Cardiac muscle cell (in vitro differentiated cells and primary cell): Measurements from ENCODE around the gene RNF150. TPM values are rescaled to one million over a fixed set of nuclear protein-coding genes. Genes with fewer than 3 reads are reported as not detected.

Experiments used
- DNase-seq, 2 donors: peaks; one replicate each; pipeline versions ENCODE4 v3.0.0 to v3.0.0-alpha.2; 2010 to 2017; ENCODE audit warnings: low read depth in 1 of 2, low spot score in 1 of 2
- H3K27ac ChIP-seq: fragments of 200-600 bp; sonication (generic); 2 replicates; pipeline ENCODE4 v1.5.1; 2016
- H3K27me3 ChIP-seq: fragments of 200-600 bp; sonication (generic); 2 replicates; pipeline ENCODE4 v1.6.0; 2016; ENCODE audit warnings: control low read depth
- H3K36me3 ChIP-seq: fragments of 200-600 bp; sonication (generic); 2 replicates; pipeline ENCODE4 v1.5.1; 2016; ENCODE audit warnings: control low read depth
- H3K4me1 ChIP-seq: fragments of 200-600 bp; sonication (generic); 2 replicates; pipeline ENCODE4 v1.8.1; 2017; ENCODE audit warnings: low read depth, mild to moderate bottlenecking, mixed run types
- H3K4me3 ChIP-seq: fragments of 200-600 bp; sonication (generic); 2 replicates; pipeline ENCODE4 v1.5.1; 2016; ENCODE audit warnings: mild to moderate bottlenecking
- H3K9me3 ChIP-seq: fragments of 200-600 bp; sonication (generic); 2 replicates; pipeline ENCODE4 v1.5.1; 2017; ENCODE audit warnings: low read depth, mild to moderate bottlenecking, control low read depth
- CTCF ChIP-seq: IDR thresholded peaks from 2 replicates; pipeline ENCODE4 v1.5.1; 2012; ENCODE audit warnings: low read depth, mild to moderate bottlenecking, low read length
- polyA plus RNA-seq: library from polyadenylated mRNA; unstranded; fragments of >200 nt; fragmentation: Nextera tagmentation; extraction: Ambion mirVana; gene quantifications from 2 replicates; pipeline ENCODE4 v1.2.1, GENCODE V29; 2016
- total RNA-seq: library from RNA; depleted of rRNA; stranded (reverse); fragments of >200 nt; gene quantifications from 2 replicates; pipeline ENCODE4 v1.2.3, GENCODE V29; 2016

RNF150 gene
- total and polyA plus RNA-seq, 2 experiments from 2014 or later, result 20.1 to 57.4 TPM

GRCh38 chr4:141046255-141046654 lies 87.0 kb downstream of the RNF150 start:
- no peak overlapping the region for H3K4me3 ChIP-seq
- DNase-seq, result peak in 1 of 2 donors; percentile 85
- H3K36me3 ChIP-seq, result no peaks in the 10 kb centered on the region
- H3K27ac ChIP-seq, result peak overlapping the region; percentile 75
- no peaks in the 10 kb centered on the region for H3K9me3 ChIP-seq
- TF ChIP-seq CTCF, result no peak
- no peaks in the 10 kb centered on the region for H3K27me3 ChIP-seq
- peaks cover 22% of the 10 kb centered on the region for H3K4me1 ChIP-seq

GRCh38 chr4:141045848-141046247 lies 87.4 kb downstream of the RNF150 start:
- H3K36me3 ChIP-seq, result no peaks in the 10 kb centered on the region
- H3K4me1 ChIP-seq, result peaks cover 26% of the 10 kb centered on the region
- DNase-seq, result no peak
- no peak overlapping the region for H3K4me3 ChIP-seq
- H3K9me3 ChIP-seq, result no peaks in the 10 kb centered on the region
- peak overlapping the region; percentile 75 for H3K27ac ChIP-seq
- H3K27me3 ChIP-seq, result no peaks in the 10 kb centered on the region
- TF ChIP-seq CTCF, result no peak

- peak in 1 of 2 donors; percentile 5 for DNase-seq
- no peak for TF ChIP-seq CTCF
- no peaks in the 10 kb centered on the region for H3K36me3 ChIP-seq
- no peak overlapping the region for H3K27ac ChIP-seq
- no peaks in the 10 kb centered on the region for H3K27me3 ChIP-seq
- H3K9me3 ChIP-seq, result no peaks in the 10 kb centered on the region
- H3K4me1 ChIP-seq, result peaks cover 18% of the 10 kb centered on the region
- no peak overlapping the region for H3K4me3 ChIP-seq
Measured at GRCh38 chr4:141041021-141041476, 92.2 kb downstream of the RNF150 start.

GRCh38 chr4:141039156-141039555 lies 94.1 kb downstream of the RNF150 start:
- Histone ChIP-seq H3K27ac (no peak overlapping the region), H3K27me3 (no peaks in the 10 kb centered on the region), H3K9me3 (no peaks in the 10 kb centered on the region), H3K4me3 (no peak overlapping the region), H3K36me3 (no peaks in the 10 kb centered on the region), H3K4me1 (peaks cover 17% of the 10 kb centered on the region)
- TF ChIP-seq CTCF, result no peak
- no peak for DNase-seq

- no peak for TF ChIP-seq CTCF
- no peak overlapping the region for H3K27ac ChIP-seq
- H3K4me1 ChIP-seq, result peaks cover 17% of the 10 kb centered on the region
- no peaks in the 10 kb centered on the region for H3K36me3 ChIP-seq
- H3K9me3 ChIP-seq, result no peaks in the 10 kb centered on the region
- no peak for DNase-seq
- no peaks in the 10 kb centered on the region for H3K27me3 ChIP-seq
- no peak overlapping the region for H3K4me3 ChIP-seq
Measured at GRCh38 chr4:141038428-141038827, 94.8 kb downstream of the RNF150 start.

GRCh38 chr4:141037446-141037845 lies 95.8 kb downstream of the RNF150 start:
- Histone ChIP-seq H3K36me3 (no peaks in the 10 kb centered on the region), H3K27me3 (no peaks in the 10 kb centered on the region), H3K4me1 (peaks cover 17% of the 10 kb centered on the region), H3K4me3 (no peak overlapping the region), H3K27ac (no peak overlapping the region), H3K9me3 (no peaks in the 10 kb centered on the region)
- TF ChIP-seq CTCF, result no peak
- no peak for DNase-seq
